ENCODE results near the gene ANP32A.
"Not testable (repeated sequence)": the region's sequence is repeated elsewhere in the genome, so short reads cannot be mapped to it uniquely, and the experiment has no call there.

ANP32A gene

DNA sequence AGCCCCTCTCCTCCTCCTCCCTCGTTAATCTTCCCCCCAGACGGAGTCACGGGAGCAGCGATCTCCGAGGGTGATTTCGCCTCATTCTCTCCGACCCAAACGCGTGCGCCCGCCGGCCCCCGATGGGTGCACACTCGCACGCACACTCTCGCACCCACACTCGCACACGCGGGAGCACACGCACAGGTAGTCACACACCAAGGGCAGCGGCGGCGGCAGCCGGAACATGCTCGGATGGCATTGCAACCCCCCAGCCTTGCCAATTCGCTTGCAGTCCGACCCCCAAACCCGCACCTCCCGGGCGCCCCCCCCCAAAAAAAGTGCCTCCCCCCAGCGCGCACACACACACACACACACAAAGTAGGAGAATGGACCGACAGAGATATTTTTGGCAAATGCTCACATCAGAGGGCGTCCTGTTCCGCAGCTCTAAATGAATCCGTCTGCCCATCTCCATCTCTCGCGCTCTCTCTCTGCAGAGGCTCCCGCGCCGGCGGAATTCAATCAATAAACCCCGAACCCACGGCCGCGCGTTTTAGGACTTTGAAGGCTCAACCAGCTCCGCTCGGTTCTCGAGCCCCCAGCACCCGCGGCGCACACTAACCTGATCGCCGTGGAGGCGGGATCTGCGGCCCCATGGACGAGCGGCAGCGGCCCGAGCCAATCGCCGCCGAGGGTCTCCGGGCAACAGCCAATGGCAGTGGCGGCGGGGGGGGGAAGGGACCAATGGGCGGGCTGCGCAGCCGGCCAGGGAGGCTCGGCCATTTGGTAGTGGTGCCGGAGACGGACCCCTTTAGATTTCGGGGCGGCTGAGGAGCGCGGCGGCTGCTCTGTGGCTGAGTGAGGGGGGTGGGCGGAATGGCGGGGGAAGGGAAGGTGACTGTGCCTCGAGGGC, at the start of gene ANP32A:
Gene ANP32A, minus strand, starts transcription at position 601 of the 895 bp plus-strand sequence. Its CDS starts 144 bp downstream, at position 457.
- peak; percentile 99 for DNase-seq (ENCODE audit: low read depth, low spot score)

GRCh38 chr15:68868296-68868695, 47.6 kb upstream of the ANP32A start:
- DNase-seq (ENCODE audit: low read depth, low spot score), result no peak

GRCh38 chr15:68862415-68862814, 41.7 kb upstream of the ANP32A start:
- no peak for DNase-seq (ENCODE audit: low read depth, low spot score)

DNA sequence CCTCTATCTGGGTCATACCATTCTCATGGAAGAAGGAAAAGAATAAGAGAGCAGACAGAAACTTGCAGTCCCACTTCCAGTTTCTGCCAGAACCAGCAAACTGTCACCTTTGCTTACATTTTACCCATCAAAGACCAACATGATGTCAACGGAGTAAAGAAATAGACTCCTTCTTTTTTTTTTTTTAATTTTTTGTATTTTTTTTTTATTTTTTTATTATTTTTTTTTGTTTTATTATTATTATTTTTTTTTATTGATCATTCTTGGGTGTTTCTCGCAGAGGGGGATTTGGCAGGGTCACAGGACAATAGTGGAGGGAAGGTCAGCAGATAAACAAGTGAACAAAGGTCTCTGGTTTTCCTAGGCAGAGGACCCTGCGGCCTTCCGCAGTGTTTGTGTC, 38.0 kb upstream of the ANP32A start:
- DNase-seq (ENCODE audit: low read depth, low spot score), result not testable (repeated sequence)

DNA sequence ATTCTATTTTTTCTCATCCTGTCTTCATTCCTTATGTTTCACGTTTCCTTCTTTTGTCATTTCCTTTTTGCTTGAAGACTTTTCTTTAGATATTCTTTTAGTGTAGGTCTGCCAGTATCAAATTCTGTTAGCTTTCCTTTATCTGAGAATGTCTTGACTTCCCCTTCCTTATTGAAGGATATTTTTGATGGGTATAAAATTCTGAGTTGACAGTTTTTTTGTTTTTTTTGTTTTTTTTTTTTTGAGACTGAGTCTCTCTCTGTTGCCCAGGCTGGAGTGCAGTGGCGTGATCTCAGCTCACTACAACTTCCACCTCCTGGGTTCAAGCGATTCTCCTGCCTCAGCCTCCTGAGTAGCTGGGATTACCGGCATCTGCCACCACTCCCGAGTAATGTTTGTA, 36.7 kb upstream of the ANP32A start:
- not testable (repeated sequence) for DNase-seq (ENCODE audit: low read depth, low spot score)

DNA sequence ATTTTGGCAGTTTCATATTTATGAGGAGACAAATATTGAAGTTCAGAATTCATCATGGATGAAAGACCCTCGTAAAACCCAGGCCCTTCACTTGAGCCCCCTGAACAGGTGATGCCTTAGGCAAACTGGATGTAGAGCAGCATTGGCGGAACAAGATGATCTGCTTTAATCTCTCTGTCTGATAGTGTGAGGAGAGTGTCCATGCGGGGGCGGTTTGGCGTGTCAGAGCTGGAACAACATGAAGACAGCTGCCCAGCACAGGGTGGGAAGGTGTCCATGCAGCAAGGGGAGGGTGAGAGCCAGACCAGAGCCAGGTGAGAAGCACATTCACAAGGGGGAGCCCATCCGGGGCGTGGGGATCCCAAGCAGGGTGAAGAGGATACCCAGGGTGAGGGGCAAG, 31.8 kb upstream of the ANP32A start:
- DNase-seq (ENCODE audit: low read depth, low spot score), result no peak

DNA sequence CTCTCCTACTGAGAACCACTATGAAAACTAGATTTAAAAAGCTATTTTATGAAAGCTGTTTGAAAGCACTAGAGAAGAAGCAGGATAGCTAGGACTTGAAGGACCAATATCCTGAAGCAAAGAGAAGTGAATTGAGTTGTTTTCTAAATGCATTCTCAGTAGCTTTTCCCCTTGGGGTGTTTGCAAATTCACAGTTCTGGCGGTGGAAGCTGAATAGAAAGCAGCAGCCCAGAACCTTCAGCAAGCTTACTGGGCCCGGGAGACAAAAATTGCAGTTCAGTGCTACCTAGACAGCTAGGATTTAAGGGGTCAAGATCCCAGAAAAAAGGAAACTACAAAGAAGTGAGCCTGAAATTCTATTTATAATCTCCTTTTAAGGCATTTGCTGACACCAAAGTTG, 31.3 kb upstream of the ANP32A start:
- no peak for DNase-seq (ENCODE audit: low read depth, low spot score)

DNA sequence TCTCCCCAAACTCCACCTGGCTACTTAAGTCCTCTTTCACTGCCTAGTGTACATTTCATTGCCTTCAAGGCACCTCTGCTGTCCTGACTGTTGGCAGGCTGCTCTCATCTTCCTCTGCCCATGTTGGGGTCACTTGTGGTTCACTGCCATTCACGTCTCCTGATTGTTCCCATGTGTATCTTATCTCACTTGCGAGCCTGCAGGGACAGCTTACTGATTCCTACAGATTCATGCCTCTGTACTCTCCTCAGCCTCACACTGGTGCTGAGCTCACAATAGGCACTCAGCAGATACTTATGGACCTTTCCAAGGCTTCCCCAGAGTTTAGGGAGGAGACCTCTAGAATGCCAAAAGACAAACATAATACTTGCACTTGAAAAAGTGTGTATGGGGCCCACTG, 28.8 kb upstream of the ANP32A start:
- no peak for DNase-seq (ENCODE audit: low read depth, low spot score)

GRCh38 chr15:68846851-68847439, 26.2 kb upstream of the ANP32A start:
- DNase-seq (ENCODE audit: low read depth, low spot score), result no peak

GRCh38 chr15:68844856-68845550, 24.3 kb upstream of the ANP32A start:
- DNase-seq (ENCODE audit: low read depth, low spot score), result no peak

GRCh38 chr15:68843425-68844311, 23.0 kb upstream of the ANP32A start:
- DNase-seq (ENCODE audit: low read depth, low spot score), result peak; percentile 40

DNA sequence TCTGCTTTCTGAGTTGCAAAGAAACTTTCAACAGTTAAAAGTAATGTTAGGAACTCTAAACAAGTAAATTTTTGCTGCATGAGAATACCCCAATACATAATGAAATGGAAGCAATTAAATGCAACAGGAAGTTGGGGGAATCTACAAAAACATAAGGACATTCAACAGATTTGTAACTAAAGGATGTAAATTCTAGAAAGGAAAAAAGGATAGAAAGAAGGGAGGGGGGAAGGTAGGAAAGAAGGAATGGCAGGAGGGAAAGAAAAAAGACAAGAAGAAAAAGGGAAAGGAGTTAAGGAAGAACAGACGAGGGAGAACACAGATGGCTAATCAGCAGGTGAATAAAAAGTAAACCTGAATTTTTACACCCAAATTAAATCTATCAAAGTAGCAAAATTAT, 22.3 kb upstream of the ANP32A start:
- DNase-seq (ENCODE audit: low read depth, low spot score), result no peak

GRCh38 chr15:68834346-68834745, 13.7 kb upstream of the ANP32A start:
- DNase-seq (ENCODE audit: low read depth, low spot score), result no peak

DNA sequence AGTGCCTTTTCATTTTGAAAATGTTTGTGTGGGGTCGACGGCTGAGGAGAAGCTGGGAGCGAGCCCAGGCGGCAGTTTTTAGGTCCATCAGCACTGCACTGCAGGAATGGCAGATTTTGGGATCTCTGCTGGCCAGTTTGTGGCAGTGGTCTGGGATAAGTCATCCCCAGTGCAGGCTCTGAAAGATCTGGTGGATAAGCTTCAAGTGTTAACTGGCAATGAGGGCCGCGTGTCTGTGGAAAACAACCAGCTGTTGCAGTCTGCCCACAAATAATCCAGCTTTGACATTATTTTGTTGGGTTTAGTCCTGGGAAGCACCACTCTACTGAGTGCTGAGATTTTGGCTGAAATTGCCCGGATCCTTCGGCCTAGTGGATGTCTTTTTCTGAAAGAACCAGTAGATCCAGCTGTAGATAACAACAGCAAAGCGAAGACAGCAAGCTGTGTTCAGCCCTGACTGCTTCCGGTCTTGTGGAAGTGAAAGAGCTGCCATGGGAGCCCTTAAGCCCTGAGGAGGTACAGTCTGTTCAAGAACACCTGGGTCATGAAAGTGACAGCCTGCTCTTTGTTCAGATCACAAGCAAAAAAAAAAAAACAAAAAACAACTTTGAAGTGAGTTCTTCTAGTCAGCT, 13.1 kb upstream of the ANP32A start:
- no peak for DNase-seq (ENCODE audit: low read depth, low spot score)

DNA sequence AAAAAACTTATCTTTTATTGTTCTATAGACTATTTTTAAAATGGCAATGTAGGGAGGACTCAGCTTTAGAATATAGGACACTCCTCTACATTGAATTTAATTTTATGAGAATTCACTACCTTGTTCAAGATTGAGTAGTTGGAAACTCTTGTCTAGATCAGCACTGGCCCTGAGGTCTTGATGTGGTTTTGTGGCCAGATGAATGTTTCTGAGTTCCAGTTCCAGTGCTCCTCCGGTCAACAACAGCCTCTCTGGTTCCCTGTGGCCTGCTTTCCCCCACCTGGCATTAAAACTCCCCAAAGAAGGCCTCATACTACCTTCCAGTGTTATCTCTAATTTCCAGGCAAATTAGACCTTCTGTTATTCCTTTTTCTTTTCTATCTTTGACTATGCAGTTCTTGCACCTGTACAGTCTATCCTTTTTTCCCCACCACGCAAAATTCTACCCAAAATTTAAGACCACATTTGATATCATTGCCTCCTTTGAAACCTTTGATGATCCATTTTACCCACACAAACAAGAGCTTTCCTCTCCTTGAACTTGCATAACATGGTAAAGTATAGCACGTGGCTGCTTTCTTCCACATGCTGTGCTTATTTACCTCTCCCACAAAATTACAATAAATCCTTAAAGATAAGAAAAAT, 9.6 kb upstream of the ANP32A start:
- no peak for DNase-seq (ENCODE audit: low read depth, low spot score)

DNA sequence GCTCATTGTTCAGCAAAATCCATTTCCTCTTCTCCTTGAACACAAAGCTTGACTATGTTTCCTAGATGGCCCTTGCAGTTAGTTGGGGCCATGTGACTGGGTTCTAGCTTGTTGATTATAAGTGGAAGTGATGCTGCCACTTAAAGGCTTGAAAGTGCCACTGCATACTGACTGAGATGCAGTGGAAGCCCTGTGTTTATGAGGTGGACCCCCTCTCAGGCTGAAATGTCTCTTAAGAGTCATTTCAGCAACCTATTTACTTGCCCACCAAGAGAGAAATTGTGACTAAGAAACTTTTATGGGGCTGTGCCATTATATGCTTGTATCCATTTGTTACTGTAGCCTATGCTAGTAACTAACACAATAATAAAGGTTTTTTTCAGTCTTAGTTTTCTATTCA, 8.4 kb upstream of the ANP32A start:
- DNase-seq (ENCODE audit: low read depth, low spot score), result no peak

GRCh38 chr15:68823561-68823960, 2.9 kb upstream of the ANP32A start:
- no peak for DNase-seq (ENCODE audit: low read depth, low spot score)

DNA sequence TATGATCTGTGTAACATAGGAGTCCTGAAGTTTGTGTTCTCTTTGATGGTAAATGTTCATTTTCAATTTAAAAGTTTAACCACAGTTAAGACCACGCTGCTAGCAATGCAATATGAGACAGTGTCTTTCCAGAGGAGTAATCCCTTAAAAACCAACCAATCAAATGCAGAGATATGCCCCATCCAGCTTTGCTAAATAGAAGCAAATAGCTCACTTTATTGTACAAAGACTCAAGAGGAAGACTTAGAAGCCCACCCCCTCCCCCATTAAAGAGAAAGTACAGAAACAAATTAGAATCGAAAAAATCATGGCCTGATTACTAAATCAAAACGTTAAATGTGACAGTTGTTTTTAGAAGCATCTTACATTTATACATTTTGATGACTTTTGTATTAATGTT, 2.1 kb upstream of the ANP32A start:
- no peak for DNase-seq (ENCODE audit: low read depth, low spot score)

DNA sequence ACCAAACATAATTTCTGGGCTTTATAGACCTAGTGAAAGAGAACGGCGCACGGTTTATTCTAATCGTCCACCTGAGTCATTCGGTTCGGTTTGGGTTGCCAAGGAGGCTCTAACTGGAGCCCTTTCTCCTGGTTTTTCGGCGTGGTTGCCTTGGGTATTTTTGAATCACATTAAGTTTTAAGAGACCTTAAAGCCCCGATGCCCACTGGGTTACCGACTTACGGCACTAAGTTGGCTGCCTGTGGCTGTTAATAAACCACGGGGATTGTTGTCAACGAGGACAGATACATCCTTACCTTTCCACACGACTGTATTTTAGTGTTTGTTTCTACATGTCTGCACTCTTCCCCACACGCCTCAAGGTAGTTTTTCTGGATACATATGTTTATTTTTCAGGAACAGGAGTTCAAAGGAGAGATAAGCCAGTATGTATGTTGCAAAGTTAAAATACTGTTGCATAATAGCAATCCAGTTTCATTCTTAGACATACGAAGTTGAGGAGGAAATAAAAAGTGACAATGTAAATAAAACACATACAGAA, 1.2 kb upstream of the ANP32A start:
- DNase-seq (ENCODE audit: low read depth, low spot score), result peak; percentile 49

- DNase-seq (ENCODE audit: low read depth, low spot score), result peak; percentile 33
These were observed 620 bp upstream of the ANP32A start for GRCh38 chr15:68821190-68821840.

All from astrocyte of the hippocampus (primary cell).